HFFc6 (cell line): ENCODE data around the gene SEC14L6. TPM values are rescaled to one million over a fixed set of nuclear protein-coding genes. Genes with fewer than 3 reads are reported as not detected.
"Not testable (repeated sequence)": the region's sequence is repeated elsewhere in the genome, so short reads cannot be mapped to it uniquely, and the experiment has no call there.

Source experiments
- DNase-seq: peaks from one replicate; pipeline ENCODE4 v3.0.0-alpha.2; 2018
- H3K27ac Mint-ChIP-seq: 2 replicates; pipeline ENCODE4 v1.8.0; 2020; ENCODE audit warnings: mild to moderate bottlenecking, mixed read lengths
- H3K27me3 Mint-ChIP-seq: 2 replicates; pipeline ENCODE4 v1.8.0; 2021; ENCODE audit warnings: mild to moderate bottlenecking, moderate library complexity, mixed read lengths; ENCODE audit not compliant: insufficient read depth
- H3K36me3 Mint-ChIP-seq: 2 replicates; pipeline ENCODE4 v1.8.0; 2021; ENCODE audit warnings: low read depth, mixed read lengths
- H3K4me1 Mint-ChIP-seq: 2 replicates; pipeline ENCODE4 v1.8.0; 2020; ENCODE audit warnings: low read depth, mixed read lengths
- H3K4me3 Mint-ChIP-seq: 2 replicates; pipeline ENCODE4 v1.8.0; 2020; ENCODE audit warnings: mild to moderate bottlenecking, moderate library complexity, mixed read lengths
- H3K9me3 Mint-ChIP-seq: 2 replicates; pipeline ENCODE4 v1.8.0; 2020; ENCODE audit warnings: mild to moderate bottlenecking, mixed read lengths
- long read RNA-seq: library from polyadenylated mRNA; unstranded; transcript quantifications from one replicate; pipeline ENCODE4 v2.0.0, GENCODE V29; 2019
- total RNA-seq, 6 experiments: library from RNA; stranded (reverse); fragmentation: NEBNext Ultra II Directional; extraction: Animal tissue kit (Norgen Biotek cat#: 25700); gene quantifications; 2 replicates in 1 of 6; 3 replicates in 5 of 6; pipeline ENCODE4 v1.2.3, GENCODE V29; 2021
- TF ChIP-seq, protein P1 (sequence below): fragments of 200-600 bp; sonication (generic); IDR thresholded peaks from 2 replicates; pipeline ENCODE4 v1.5.0; 2021; ENCODE audit warnings: antibody characterized with exemption, mild to moderate bottlenecking

The SEC14L6 gene
- not detected for total RNA-seq
- long read RNA-seq, result 0 reads

DNA sequence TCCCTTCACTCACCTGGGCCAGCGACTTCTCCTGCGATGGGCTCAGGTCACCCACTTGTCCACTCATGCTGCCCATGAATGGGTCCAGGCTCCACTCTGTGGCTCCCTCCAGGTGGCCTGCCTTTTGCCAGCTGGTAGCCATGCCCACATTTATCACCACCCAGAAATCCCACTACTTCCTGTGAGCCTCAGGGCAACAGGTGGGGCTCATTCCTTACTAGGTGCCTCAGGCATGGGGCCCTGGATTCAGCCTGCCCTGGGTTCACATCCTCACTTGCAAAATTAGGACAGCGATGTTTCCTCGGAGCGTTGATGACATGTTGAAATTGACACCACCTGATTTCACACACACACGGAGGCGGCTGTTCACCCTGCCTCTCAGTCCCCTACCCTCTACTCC, at the start of gene SEC14L6:
Gene SEC14L6 (minus strand): TSS at position 126 of the 400 bp plus-strand sequence. CDS start 59 bp downstream, at position 67.
- no peaks in the 10 kb centered on the region for H3K9me3 Mint-ChIP-seq

GRCh38 chr22:30596199-30596598, 49.7 kb upstream of the SEC14L6 start:
- TF ChIP-seq, protein P1, sequence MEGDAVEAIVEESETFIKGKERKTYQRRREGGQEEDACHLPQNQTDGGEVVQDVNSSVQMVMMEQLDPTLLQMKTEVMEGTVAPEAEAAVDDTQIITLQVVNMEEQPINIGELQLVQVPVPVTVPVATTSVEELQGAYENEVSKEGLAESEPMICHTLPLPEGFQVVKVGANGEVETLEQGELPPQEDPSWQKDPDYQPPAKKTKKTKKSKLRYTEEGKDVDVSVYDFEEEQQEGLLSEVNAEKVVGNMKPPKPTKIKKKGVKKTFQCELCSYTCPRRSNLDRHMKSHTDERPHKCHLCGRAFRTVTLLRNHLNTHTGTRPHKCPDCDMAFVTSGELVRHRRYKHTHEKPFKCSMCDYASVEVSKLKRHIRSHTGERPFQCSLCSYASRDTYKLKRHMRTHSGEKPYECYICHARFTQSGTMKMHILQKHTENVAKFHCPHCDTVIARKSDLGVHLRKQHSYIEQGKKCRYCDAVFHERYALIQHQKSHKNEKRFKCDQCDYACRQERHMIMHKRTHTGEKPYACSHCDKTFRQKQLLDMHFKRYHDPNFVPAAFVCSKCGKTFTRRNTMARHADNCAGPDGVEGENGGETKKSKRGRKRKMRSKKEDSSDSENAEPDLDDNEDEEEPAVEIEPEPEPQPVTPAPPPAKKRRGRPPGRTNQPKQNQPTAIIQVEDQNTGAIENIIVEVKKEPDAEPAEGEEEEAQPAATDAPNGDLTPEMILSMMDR, result no peak
- Mint-ChIP-seq H3K4me3 (no peak overlapping the region), H3K9me3 (no peaks in the 10 kb centered on the region), H3K27ac (no peak overlapping the region), H3K4me1 (no peaks in the 10 kb centered on the region), H3K36me3 (peaks cover 3% of the 10 kb centered on the region; the same call in 1 of the 2 replicates), H3K27me3 (peaks cover 13% of the 10 kb centered on the region)
- no peak for DNase-seq

More for the DNA sequence above, at the start of gene SEC14L6:
- Mint-ChIP-seq H3K27me3 (peaks cover 56% of the 10 kb centered on the region), H3K4me1 (no peaks in the 10 kb centered on the region), H3K36me3 (no peaks in the 10 kb centered on the region), H3K27ac (no peak within 1 kb of the TSS), H3K4me3 (no peak within 1 kb of the TSS)
- DNase-seq, result no peak
- TF ChIP-seq, protein P1, result no peak

- H3K4me1 Mint-ChIP-seq, DNase-seq, H3K9me3 Mint-ChIP-seq, H3K27ac Mint-ChIP-seq, H3K4me3 Mint-ChIP-seq, H3K36me3 Mint-ChIP-seq: not testable (repeated sequence)
- H3K27me3 Mint-ChIP-seq, result peaks cover 13% of the 10 kb centered on the region
Measured at GRCh38 chr22:30592360-30592713, 45.8 kb upstream of the SEC14L6 start.

DNA sequence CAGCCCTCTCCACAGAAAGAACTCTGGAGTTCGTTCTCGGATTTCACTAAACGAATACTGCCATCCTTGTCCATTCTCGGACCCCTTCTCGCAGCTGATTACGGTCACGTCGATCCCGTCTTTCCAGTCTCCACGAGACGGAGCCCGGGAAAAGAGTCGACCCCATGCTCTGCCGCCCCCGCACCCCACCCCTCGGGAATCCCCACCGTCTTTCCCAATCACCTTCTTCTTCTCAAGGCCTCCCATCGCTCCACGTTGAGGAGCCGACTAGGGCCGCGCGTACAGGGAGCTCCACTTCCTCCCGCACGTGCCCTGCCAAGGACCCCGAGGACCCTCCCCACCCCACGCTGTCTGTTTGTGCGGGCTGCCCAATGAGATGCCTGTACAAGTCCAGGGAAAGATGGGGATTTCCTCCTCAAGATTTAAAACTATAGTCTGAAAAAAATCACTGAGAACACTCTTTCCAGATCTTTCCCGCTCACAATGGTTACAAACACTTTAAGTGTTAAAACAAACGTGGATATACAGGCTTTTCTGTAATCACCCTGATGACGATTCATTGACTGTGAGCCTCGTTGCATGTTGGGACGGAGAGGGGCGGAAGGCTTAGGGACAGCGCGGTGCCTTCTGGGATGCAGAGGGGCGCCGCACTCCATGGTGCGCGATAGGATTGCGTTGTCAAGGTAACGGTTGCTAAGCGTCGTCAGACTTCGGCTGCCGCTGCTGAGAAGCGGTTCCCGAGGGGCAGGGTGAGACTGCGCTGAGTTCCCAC, 45.2 kb upstream of the SEC14L6 start, which contains the start of gene PES1:
Gene PES1 (minus strand): TSS at position 323 of the 772 bp plus-strand sequence. CDS start 77 bp downstream, at position 246.
- peaks cover 13% of the 10 kb centered on the region for H3K27me3 Mint-ChIP-seq
- peaks cover 10% of the 10 kb centered on the region for H3K36me3 Mint-ChIP-seq
- no peaks in the 10 kb centered on the region for H3K9me3 Mint-ChIP-seq
- no peaks in the 10 kb centered on the region for H3K4me1 Mint-ChIP-seq
- TF ChIP-seq, protein P1, result no peak; the same call in 1 of the 2 replicates
- no peak within 1 kb of the TSS for H3K4me3 Mint-ChIP-seq
- peak; percentile 97 for DNase-seq
- no peak within 1 kb of the TSS for H3K27ac Mint-ChIP-seq

GRCh38 chr22:30591191-30591587, 44.6 kb upstream of the SEC14L6 start:
- H3K9me3 Mint-ChIP-seq, result no peaks in the 10 kb centered on the region
- peak; percentile 44 for DNase-seq
- H3K27me3 Mint-ChIP-seq, result peaks cover 13% of the 10 kb centered on the region
- no peak overlapping the region for H3K4me3 Mint-ChIP-seq
- peaks cover 10% of the 10 kb centered on the region for H3K36me3 Mint-ChIP-seq
- H3K4me1 Mint-ChIP-seq, result no peaks in the 10 kb centered on the region
- no peak overlapping the region for H3K27ac Mint-ChIP-seq
- TF ChIP-seq, protein P1, result no peak

DNA sequence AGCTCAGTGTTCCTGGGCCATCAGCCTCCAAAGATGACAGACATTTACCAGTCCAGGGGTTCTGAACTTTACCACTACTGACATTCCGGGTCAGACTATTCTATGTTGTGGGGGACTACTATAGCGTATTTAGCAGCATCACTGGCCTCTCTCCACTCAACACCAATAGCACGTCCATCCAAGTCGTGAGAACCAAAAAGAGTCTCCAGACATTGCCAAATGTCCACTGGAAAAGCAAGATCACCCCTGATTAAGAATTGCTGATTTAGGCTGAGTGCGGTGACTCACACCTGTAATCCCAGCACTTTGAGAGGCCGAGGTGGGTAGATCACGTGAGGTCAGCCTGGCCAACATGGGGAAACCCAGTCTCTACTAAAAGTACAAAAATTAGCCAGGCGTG, 39.9 kb upstream of the SEC14L6 start:
- Mint-ChIP-seq H3K4me1 (no peaks in the 10 kb centered on the region), H3K9me3 (no peaks in the 10 kb centered on the region), H3K27me3 (no peaks in the 10 kb centered on the region), H3K27ac (no peak overlapping the region), H3K36me3 (peaks cover 10% of the 10 kb centered on the region), H3K4me3 (no peak overlapping the region)
- TF ChIP-seq, protein P1, result no peak
- DNase-seq, result no peak
